SKM-1 treated with dmso at 0.1 percent for 144 hours (cell line): ENCODE results near the gene GTF3C5.
"Not testable (repeated sequence)": the region's sequence is repeated elsewhere in the genome, so short reads cannot be mapped to it uniquely, and the experiment has no call there.

ENCODE experiments used
- DNase-seq: peaks from one replicate; lab custom pipeline; 2025; ENCODE audit not compliant: unreplicated experiment; lab: John Stamatoyannopoulos, UW

GTF3C5 gene

GRCh38 chr9:133028221-133028620 lies 2.6 kb upstream of the GTF3C5 start:
- no peak for DNase-seq

DNA sequence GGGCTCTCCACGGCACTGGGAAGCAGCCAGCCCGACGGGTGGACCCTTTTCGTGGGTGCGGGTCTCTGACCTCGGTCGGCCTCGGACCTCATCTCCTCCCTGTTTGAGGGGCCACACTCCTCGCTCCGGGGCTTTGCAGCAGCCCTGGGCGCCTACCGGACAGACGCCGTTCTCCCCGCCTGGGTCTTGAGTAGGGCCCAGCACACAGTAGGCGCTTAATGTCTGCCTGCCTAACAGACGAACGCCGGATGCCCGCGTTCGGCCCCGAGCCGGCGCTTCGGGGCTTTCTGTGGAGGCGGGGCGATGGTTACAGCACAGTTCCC lies 842 bp upstream of the GTF3C5 start:
- DNase-seq = no peak

DNA sequence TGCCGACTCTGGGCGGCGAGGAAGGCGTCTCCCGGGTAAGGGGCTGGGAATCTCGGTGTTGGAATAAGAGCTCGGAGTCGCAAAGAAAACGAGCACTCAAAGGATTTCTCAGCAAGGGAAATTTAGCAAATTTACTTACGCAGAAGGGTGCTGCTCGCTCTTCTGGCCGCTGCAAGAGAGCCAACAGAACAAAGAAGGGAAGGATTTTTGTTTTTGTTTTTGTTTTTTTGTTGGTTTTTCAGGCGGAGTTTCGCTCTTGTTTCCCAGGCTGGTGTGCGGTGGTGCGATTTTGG lies 279 bp downstream of the GTF3C5 start:
- no peak for DNase-seq

GRCh38 chr9:133031496-133031911 lies 707 bp downstream of the GTF3C5 start:
- DNase-seq = no peak

DNA sequence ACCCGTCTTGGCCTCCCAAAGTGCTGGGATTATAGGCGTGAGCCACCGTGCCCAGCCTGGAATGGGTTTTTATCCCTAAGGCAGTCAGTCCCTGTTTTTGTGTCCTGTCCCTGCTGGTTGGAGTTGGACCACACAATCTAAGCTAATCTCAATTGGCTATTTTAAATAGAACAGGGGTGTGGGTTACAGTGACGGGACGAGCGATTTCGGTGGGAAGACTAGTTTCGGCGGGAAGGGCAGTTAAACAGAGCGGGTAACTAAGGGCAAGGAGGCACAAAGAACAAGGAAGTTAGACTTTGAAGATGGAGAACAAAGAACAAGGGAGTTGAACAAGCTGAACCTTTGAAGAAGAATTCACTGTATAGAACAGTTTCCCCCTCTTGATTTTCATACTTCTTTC lies 1.4 kb downstream of the GTF3C5 start:
- DNase-seq = no peak

- DNase-seq = no peak
These were observed 4.9 kb downstream of the GTF3C5 start for GRCh38 chr9:133035669-133036068.

GRCh38 chr9:133037775-133038515 lies 7.1 kb downstream of the GTF3C5 start:
- DNase-seq = no peak

- not testable (repeated sequence) for DNase-seq
These were observed 10.2 kb downstream of the GTF3C5 start for GRCh38 chr9:133040892-133041479.

DNA sequence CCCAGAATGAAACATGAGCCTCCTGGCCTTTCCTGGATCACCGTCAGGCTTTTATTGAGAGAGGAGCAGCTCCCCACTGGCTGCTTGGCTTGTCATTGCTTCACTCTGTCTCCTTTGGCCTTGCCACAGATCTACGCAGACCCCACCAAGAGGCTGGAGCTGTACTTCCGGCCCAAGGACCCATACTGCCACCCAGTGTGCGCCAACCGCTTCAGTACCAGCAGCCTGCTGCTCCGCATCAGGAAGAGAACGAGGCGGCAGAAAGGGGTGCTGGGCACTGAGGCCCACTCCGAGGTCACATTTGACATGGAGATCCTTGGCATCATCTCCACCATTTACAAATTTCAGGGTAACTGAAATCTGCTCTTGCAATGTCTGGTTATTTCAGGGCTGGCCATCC lies 11.2 kb downstream of the GTF3C5 start:
- no peak for DNase-seq

- DNase-seq = no peak
These were observed 11.9 kb downstream of the GTF3C5 start for GRCh38 chr9:133042676-133043075.

DNA sequence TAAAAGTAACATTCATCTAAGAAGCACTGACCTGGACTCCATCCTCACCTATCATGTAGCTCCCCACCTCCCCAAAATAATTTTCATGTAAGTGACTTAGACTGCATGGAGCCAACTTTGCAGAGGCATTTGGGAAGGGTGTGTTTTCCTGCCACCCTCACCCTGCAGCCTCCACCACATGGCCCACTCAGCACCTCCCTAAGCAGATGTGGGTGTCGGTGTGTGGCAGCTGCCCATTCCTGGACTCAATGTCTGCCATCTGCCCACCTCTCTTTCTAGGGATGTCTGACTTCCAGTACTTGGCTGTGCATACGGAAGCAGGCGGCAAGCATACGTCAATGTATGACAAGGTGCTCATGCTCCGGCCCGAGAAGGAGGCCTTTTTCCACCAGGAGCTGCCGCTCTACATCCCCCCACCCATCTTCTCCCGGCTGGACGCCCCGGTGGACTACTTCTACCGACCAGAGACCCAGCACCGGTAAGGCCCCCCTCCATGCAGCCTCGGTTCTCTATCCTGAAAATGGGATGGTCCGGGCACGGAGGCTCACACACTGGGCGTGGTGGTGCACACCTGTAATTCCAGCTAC lies 12.7 kb downstream of the GTF3C5 start:
- DNase-seq = no peak

DNA sequence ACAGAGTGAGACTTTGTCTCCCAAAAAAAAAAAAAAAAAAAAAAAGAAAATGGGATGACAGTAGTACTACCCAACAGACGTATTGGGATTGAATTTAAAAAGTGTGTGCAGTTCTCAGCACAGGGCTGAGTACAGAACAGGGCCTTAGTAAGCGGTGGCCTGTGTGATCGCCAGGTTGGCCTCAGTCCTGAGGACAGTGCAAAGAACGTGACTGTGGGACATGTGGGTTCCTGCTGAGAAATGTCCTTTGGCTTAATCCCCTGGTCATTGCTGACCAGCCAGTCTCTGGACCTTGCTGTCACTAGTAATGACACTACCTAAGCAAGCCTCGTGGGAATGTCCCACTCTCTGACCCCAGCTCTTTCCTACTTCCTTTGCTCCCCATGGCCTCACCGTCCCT lies 13.3 kb downstream of the GTF3C5 start:
- DNase-seq = no peak

DNA sequence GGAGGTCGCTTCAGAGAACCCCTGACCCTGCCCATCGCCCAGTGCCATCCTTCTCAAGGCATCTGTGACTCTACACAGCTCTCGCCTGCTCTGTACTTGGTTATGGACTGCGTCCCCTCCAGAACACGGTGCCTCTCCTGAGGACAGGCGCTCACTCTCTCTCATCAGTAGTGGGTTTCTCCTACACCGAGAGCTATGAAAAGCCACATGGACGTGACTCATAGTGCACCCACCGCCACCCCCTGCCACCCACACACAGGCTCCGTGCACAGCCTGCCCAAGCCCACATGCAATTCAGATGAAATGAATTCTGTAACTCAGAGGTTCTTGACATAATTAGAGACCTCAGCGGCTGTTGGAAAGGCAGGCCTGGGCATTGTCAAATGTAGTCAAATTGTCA lies 13.9 kb downstream of the GTF3C5 start:
- DNase-seq = no peak

- no peak for DNase-seq
These were observed 14.3 kb downstream of the GTF3C5 start for GRCh38 chr9:133045132-133045531.

- no peak for DNase-seq
These were observed 15.6 kb downstream of the GTF3C5 start for GRCh38 chr9:133046196-133046899.

DNA sequence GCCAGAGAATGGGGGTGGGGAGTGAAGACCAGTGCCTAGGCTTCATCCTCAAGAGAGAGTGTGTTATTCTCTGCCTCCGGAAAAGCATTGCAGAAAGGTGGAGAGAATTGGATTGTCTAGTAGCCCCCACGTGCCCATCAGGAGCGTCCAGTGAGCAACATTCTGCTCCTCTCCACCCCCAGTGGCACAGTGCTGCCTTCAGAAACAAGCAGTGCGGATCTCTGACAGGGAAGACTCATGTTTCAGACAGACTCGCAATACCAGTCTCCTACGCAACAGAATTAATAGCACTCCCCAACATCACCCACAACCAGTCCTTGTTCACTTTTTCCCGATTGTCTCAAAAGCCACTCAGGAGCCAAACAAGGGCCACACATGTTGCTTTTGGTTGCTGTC lies 16.1 kb downstream of the GTF3C5 start:
- no peak for DNase-seq

DNA sequence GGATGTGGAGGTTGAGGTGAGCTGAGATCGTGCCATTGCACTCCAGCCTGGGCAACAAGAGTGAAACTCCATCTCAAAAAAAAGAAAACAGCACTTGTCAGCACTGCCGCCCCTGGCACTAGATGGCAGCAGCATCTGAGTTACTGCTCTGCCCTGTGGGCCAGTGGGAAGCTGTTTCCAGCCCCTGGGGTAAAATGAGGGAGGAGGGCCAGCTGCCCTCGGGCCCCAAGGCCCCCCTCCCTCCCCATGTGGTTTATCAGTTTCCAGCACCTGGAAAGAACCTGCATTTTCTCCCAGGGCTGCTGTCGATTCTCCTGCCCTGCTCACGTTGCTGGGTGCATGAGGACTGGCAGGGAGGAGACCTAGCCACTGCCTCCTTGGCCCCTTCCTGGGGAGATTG lies 17.8 kb downstream of the GTF3C5 start:
- no peak for DNase-seq

DNA sequence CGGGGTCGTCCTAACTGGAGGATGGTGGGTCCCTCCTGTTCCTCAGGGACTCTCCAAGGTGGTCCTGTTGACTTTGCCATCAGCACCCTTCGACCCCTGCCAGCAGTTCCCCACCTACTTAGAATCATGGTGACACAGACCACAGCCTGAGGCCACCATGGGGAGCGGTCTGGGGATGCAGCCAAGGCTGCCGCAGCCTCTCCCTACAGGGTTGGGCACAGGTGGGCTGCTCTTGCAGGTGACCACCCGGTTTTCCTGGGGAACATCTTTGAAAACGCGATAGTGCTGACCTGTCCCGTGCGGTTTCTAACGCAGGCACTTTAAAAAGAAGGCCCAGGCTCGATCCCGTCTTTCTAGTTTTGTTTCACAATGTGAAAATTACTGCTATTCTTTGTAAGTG lies 18.2 kb downstream of the GTF3C5 start:
- DNase-seq = no peak

- DNase-seq = no peak
These were observed 19.3 kb downstream of the GTF3C5 start for GRCh38 chr9:133050142-133050541.

GRCh38 chr9:133050781-133051180 lies 20.0 kb downstream of the GTF3C5 start:
- DNase-seq = no peak

DNA sequence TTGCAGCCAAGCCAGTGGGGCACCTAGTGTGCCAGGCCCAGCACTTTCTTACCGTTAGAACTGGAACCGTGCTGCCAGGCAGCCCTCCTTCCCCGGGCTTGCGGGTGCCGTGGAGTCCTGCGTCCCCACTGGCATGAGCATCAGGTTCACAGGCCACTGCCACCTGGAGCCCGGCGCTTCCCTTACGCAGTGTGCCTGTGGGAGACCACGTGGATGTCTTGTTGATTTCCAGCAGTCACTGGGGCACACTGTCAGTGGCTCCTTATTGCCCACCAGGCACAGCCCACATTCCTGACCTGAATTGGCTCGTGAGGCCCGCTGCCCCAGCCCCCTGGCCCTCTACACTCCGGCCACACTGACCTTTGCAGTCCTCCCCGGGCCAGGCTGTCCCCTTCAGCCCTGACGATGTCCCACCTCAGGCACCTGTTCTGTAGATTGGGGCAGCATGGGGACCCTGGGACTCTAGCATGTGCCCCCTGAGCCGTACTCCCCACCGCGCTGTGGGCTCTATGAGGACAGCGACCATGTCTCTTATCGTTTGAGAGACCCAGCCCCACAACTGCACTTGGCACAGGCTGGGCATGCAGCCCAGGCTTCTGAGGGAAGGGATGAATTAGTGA lies 20.6 kb downstream of the GTF3C5 start:
- no peak for DNase-seq

DNA sequence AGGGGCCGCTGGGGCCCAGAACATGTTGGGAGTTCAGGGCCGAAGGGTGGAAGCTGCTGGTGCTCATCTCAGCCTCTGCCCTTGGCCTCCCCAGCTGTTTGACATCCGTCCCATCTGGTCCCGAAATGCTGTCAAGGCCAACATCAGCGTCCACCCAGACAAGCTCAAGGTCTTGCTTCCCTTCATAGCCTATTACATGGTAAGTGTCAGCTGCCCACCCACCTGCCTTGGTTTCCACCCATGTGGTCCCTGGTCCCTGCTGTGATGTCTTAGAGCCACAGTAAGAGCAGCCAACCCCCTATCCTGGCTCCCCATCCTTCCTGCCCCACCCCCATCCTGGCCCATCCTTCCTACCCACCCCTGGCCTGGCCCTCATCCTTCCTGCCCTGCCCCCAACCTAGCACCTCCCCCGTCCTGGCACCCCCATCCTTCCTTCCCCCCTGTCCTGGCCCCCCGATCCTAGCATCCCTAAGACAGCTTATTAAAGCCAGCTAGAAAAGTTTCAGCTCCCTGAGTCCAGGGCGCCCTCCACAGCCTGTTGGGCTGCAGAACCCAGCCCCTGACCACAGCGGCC lies 21.3 kb downstream of the GTF3C5 start:
- no peak for DNase-seq
